Nucleus accumbens (tissue), 56 donors: ENCODE data around the gene MMP28.

Experiments
- DNase-seq, 56 donors: peaks; one replicate each; lab custom pipeline; 2025; lab: John Stamatoyannopoulos, UW

The MMP28 gene

DNA sequence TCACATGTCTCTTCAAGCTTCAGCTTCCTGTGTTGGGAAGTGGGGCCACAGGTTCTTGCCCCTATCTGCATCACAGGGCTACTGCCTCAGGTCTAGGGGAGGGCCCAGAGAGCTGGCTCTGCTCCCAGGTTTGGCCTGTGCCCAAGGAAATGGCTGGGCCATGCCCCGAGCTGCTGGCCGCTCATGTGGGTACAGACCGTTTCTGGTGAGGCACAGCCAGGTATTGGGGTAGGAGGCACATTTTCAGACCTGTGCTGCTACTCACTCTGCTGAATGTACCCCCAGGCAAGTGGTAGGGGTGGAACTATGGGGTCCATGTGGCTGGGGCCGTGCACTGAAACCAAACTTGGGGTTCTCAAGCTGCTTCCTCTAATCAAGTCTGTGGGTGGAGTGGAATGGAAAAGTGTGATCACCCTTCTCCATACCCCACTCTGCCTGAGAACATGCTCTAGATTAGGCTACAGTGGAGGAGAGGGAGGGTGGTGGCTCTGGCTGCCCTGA lies 47.0 kb downstream of the MMP28 start:
- DNase-seq: no peak

- DNase-seq: peak in 48 of 56 donors; percentile 9 to 88 (median 42)
Measured at GRCh38 chr17:35747540-35748017, 47.9 kb downstream of the MMP28 start.

DNA sequence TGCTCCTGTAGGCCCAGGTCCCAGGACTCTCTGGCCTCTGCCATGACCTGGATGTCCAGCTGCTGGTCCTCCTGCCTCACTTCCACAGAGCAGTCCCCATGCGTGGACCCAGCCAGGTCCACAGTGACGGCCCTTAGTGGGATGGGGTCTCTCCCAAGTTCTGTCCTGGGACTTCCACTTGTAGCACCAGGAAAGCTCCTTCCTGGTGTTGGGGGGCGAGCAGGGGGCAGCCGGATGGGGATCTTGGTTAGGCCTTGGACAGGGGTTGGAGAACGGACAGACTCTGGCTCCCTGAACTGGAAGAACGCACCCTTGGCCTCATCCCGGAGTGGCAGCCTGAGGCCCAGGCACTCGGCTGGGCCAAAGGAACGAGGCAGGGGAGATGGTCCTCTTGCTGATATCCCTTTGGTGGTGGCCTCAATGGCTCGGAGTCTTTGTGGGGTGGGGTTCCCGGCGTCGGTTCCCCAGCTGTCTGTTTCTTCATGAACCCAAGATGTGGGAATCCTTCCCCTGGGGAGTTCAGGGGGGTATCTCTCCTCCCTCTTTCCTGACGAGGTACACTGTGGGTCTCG lies 49.6 kb downstream of the MMP28 start:
- no peak for DNase-seq

GRCh38 chr17:35745246-35745645 lies 50.2 kb downstream of the MMP28 start:
- no peak for DNase-seq

DNA sequence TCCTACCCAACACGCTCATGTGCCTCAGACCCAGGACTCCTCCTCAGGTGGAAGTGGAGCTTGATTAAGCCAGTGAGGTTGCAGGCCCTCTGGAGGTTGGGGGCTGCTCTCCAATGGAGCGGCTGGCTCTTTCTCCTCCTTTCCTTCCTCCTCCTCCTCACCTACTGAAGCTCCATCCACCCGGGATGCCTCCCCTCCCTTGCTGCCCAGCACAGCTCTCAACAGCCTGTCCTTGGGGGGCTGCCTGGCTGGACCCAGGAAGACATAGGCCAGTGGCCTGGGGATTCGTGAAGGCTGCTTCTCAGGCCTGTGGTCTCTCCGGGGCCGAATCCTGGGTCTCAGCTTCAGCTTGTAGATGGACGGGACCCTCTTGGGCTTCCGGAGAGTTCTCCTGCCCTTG lies 50.6 kb downstream of the MMP28 start:
- no peak for DNase-seq

- DNase-seq: no peak
Measured at GRCh38 chr17:35743626-35744328, 51.7 kb downstream of the MMP28 start.

GRCh38 chr17:35742896-35743477 lies 52.5 kb downstream of the MMP28 start:
- no peak for DNase-seq

GRCh38 chr17:35742496-35742895 lies 52.9 kb downstream of the MMP28 start:
- no peak for DNase-seq

DNA sequence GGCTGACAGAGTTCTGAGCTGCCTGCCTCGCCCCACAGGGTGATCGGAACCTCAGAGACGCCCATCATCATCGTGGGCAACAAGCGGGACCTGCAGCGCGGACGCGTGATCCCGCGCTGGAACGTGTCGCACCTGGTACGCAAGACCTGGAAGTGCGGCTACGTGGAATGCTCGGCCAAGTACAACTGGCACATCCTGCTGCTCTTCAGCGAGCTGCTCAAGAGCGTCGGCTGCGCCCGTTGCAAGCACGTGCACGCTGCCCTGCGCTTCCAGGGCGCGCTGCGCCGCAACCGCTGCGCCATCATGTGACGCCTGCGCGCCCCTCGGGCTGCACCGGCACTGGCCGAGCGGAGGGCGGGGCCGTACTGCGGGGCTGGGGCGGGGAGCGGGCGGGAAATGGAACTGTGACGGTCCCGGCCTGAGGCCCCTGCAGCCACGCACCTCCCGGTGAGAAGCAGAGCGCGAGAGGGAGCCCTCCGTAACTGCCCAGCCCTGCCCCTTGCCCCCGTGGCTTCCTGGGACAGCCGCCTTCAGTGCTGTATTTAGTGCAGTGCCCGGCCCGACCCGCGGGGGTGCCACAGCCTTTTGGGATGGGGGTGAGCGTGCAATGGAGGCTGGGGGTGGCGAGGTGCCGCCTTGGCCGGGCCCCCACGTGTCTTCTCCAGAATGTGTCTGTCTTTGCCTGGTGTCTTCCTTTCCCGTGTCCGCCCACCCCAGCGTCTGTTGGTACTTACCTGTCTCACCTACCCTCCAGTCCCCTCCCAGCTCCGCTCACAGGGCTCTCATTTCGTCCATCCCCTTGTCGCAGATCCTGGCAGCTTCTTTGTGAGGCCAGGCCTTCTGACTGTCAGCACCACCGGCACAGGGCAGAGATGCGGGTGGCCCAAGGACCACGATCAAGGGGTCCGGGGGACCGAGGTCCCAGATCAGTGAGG lies 54.2 kb downstream of the MMP28 start:
- DNase-seq: peak in 1 of 56 donors; percentile 31

DNA sequence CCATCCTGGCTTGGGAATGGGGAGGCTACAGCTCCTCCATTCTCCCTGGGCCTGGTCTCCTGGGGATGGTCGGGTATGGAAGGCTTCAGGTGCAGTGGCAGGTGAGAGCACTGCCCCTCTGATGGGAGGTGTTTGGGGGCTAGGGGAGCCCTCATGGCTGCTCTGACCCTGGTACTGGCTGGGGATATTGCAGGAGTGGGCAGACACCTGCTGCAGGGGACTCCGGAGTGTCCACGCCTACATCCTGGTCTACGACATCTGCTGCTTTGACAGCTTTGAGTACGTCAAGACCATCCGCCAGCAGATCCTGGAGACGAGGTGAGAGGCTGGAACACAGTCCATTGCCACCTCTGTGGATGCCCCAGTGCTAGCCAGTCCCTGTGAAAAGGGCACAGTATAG lies 55.2 kb downstream of the MMP28 start:
- no peak for DNase-seq

GRCh38 chr17:35738519-35739133 lies 56.8 kb downstream of the MMP28 start:
- DNase-seq: no peak

DNA sequence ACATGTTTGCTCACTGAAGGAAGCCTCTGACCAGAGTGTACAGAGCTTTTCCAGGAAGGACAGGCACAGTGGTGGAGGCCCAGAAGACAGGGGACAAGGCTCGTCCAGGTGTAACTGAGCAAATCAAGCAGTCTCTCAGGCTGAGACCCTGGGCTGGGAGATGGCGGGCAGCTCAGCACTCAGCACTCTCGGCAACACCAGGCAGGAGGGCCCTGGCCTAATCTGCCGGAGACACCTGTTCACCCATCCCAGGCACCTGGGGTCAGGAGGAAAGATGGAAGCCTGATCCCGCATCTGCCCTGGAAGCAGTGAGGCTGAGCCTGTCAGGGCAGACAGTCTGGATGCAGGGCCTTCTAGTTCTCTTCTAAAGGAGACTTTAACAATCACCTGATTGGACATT lies 59.2 kb downstream of the MMP28 start:
- DNase-seq: no peak

- no peak for DNase-seq
Measured at GRCh38 chr17:35735036-35735805, 60.2 kb downstream of the MMP28 start.

GRCh38 chr17:35734396-35734795 lies 61.0 kb downstream of the MMP28 start:
- DNase-seq: no peak

- DNase-seq: no peak
Measured at GRCh38 chr17:35733366-35733765, 62.1 kb downstream of the MMP28 start.

- DNase-seq: no peak
Measured at GRCh38 chr17:35732806-35733136, 62.7 kb downstream of the MMP28 start.

DNA sequence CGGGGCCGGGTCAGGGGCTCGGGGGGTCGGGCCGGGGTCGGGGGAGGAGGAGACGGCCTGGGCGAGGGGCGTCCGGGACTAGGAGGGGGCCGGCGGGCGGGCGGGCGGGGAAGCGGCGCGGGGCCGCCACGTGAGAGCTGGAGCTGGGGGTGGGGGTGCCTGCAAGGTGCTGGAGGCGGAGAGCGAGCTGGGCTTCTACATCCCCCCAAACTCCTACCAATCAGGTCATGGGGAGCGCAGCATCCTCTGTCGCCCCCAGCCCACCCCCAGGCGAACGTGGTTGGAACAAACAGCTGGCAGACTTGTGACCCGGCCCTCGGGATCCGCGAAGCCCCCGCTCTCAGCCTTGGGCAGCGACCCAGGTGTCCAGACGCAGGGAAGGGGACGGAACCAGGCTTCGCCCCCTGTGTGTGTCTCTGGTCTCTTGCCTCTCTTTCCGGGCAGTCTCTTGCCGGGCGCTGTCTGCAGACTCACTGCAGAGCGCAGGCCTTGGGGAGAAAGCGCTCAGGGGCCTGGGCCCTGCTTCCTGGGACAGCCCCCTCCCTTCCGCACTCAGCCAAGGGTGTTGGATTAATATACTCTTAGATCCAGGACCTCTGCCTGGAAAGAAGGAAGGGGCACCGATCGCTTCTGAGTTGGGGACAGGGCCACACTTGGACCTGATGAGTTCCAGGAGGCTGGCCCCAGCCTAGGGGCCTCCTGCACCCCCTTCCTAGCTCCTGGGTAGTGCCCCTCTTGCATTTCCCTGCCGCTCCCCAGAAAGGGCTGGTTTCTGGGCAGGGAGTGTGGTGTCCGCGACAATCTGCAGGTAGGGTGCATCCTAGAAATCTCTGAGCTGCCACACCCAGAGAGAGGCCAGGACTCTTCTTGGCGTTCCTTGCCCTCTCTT lies 63.3 kb downstream of the MMP28 start:
- DNase-seq: peak in 4 of 56 donors; percentile 21 to 47 (median 32)

GRCh38 chr17:35731239-35731916 lies 64.1 kb downstream of the MMP28 start, which contains the start of gene RASL10B:
RASL10B (plus strand) TSS chr17:35731639; CDS start chr17:35735185, 3,546 bp downstream.
- peak in 45 of 56 donors; percentile 9 to 78 (median 39) for DNase-seq
